Stimulated activated naive CD8-positive, alpha-beta T cell treated with anti-CD3 and anti-CD28 coated beads, Interleukin-15, amount 100 ng/mL, for 72 hours (primary cell): ENCODE measurements around the gene LSMEM2.
A peak's percentile ranks its signal among the peaks of the same experiment; 100 is the strongest.
"Not testable (repeated sequence)": the region's sequence is repeated elsewhere in the genome, so short reads cannot be mapped to it uniquely, and the experiment has no call there.

Source experiments
- ATAC-seq: fragments of 150-1000 bp; cut with Tn5 transposase; 2 replicates; pipeline ENCODE4 v1.10.0; 2021; ENCODE audit warnings: mild to moderate bottlenecking, moderate library complexity
- DNase-seq, 2 donors: peaks; one replicate each; pipeline ENCODE4 v3.0.0; 2021 to 2022
- H3K27ac Mint-ChIP-seq, 2 donors: one replicate each; pipeline ENCODE4 v1.8.0; 2022; ENCODE audit warnings: mild to moderate bottlenecking in 2 of 2, mixed read lengths in 2 of 2, moderate library complexity in 2 of 2
- H3K27me3 Mint-ChIP-seq: one replicate; pipeline ENCODE4 v1.8.0; 2022; ENCODE audit warnings: mixed read lengths
- H3K4me1 Mint-ChIP-seq: one replicate; pipeline ENCODE4 v1.8.0; 2022; ENCODE audit warnings: mild to moderate bottlenecking, mixed read lengths
- H3K4me3 Mint-ChIP-seq, 2 donors: one replicate each; pipeline ENCODE4 v1.8.0; 2022; ENCODE audit warnings: mild to moderate bottlenecking in 2 of 2, mixed read lengths in 2 of 2, moderate library complexity in 1 of 2
- H3K9me3 Mint-ChIP-seq, 2 donors: one replicate each; pipeline ENCODE4 v1.8.0; 2022; ENCODE audit warnings: mixed read lengths in 2 of 2

LSMEM2 gene

GRCh38 chr3:50303013-50303815, 24.3 kb downstream of the LSMEM2 start, which contains the start of gene HYAL1:
Gene HYAL1 (minus strand): TSS chr3:50303574. CDS start chr3:50302956, 618 bp downstream.
- no peak for DNase-seq
- Mint-ChIP-seq H3K4me3 (no peak within 1 kb of the TSS), H3K9me3 (no peaks in the 10 kb centered on the region), H3K4me1 (peaks cover 22% of the 10 kb centered on the region), H3K27me3 (no peaks in the 10 kb centered on the region), H3K27ac (peak within 1 kb of the TSS in 1 of 2 donors; percentile 95)
- no peak for ATAC-seq

- H3K9me3 Mint-ChIP-seq = no peaks in the 10 kb centered on the region
- no peaks in the 10 kb centered on the region for H3K27me3 Mint-ChIP-seq
- no peak overlapping the region for H3K4me3 Mint-ChIP-seq
- H3K27ac Mint-ChIP-seq = no peak overlapping the region
- H3K4me1 Mint-ChIP-seq = peaks cover 19% of the 10 kb centered on the region
- DNase-seq (no peak), ATAC-seq (no peak)
Observed at GRCh38 chr3:50304601-50305000, 25.7 kb downstream of the LSMEM2 start.

- not testable (repeated sequence) for H3K27me3 Mint-ChIP-seq
Observed at GRCh38 chr3:50312041-50312440, 33.2 kb downstream of the LSMEM2 start.

GRCh38 chr3:50314342-50314741, 35.5 kb downstream of the LSMEM2 start:
- Mint-ChIP-seq H3K4me3 (no peak overlapping the region), H3K4me1 (peaks cover 38% of the 10 kb centered on the region), H3K9me3 (no peaks in the 10 kb centered on the region), H3K27me3 (no peaks in the 10 kb centered on the region), H3K27ac (no peak overlapping the region)
- DNase-seq (no peak), ATAC-seq (no peak)

More at GRCh38 chr3:50312041-50312440, 33.2 kb downstream of the LSMEM2 start:
- not testable (repeated sequence) for H3K27ac Mint-ChIP-seq, DNase-seq, ATAC-seq, H3K4me3 Mint-ChIP-seq, H3K9me3 Mint-ChIP-seq
- peaks cover 19% of the 10 kb centered on the region for H3K4me1 Mint-ChIP-seq

GRCh38 chr3:50314816-50315215, 35.9 kb downstream of the LSMEM2 start:
- Mint-ChIP-seq H3K4me3 (no peak overlapping the region), H3K27me3 (no peaks in the 10 kb centered on the region), H3K4me1 (peaks cover 43% of the 10 kb centered on the region), H3K27ac (peak overlapping the region in 1 of 2 donors; percentile 52), H3K9me3 (no peaks in the 10 kb centered on the region)
- DNase-seq = no peak
- no peak for ATAC-seq

- Mint-ChIP-seq H3K4me3 (peak overlapping the region in 1 of 2 donors; percentile 64), H3K9me3 (no peaks in the 10 kb centered on the region), H3K27ac (peak overlapping the region in 1 of 2 donors; percentile 80), H3K4me1 (peaks cover 53% of the 10 kb centered on the region), H3K27me3 (no peaks in the 10 kb centered on the region)
- peak; percentile 63 for ATAC-seq
- peak; percentile 46 to 61 for DNase-seq
Observed at GRCh38 chr3:50316657-50317242, 37.9 kb downstream of the LSMEM2 start.

- Mint-ChIP-seq H3K9me3 (no peaks in the 10 kb centered on the region), H3K27ac (no peak overlapping the region), H3K27me3 (no peaks in the 10 kb centered on the region), H3K4me3 (no peak overlapping the region), H3K4me1 (peaks cover 58% of the 10 kb centered on the region)
- ATAC-seq (no peak), DNase-seq (no peak)
Observed at GRCh38 chr3:50317300-50317699, 38.4 kb downstream of the LSMEM2 start.

- ATAC-seq = no peak
- Mint-ChIP-seq H3K9me3 (no peaks in the 10 kb centered on the region), H3K4me3 (no peak overlapping the region), H3K4me1 (peaks cover 66% of the 10 kb centered on the region), H3K27me3 (no peaks in the 10 kb centered on the region), H3K27ac (no peak overlapping the region)
- no peak for DNase-seq
Observed at GRCh38 chr3:50318163-50318562, 39.3 kb downstream of the LSMEM2 start.

- Mint-ChIP-seq H3K27me3 (no peaks in the 10 kb centered on the region), H3K4me3 (no peak overlapping the region), H3K9me3 (no peaks in the 10 kb centered on the region), H3K4me1 (peaks cover 71% of the 10 kb centered on the region), H3K27ac (no peak overlapping the region)
- ATAC-seq = no peak
- no peak for DNase-seq
Observed at GRCh38 chr3:50318615-50319014, 39.7 kb downstream of the LSMEM2 start.

- peaks cover 77% of the 10 kb centered on the region for H3K4me1 Mint-ChIP-seq
- ATAC-seq (no peak), DNase-seq (no peak)
- H3K4me3 Mint-ChIP-seq = no peak overlapping the region
- H3K27me3 Mint-ChIP-seq = no peaks in the 10 kb centered on the region
- H3K27ac Mint-ChIP-seq = no peak overlapping the region
- H3K9me3 Mint-ChIP-seq = no peaks in the 10 kb centered on the region
Observed at GRCh38 chr3:50319181-50319893, 40.5 kb downstream of the LSMEM2 start.

GRCh38 chr3:50319894-50320625, 41.2 kb downstream of the LSMEM2 start:
- ATAC-seq (no peak), DNase-seq (no peak)
- Mint-ChIP-seq H3K27ac (no peak overlapping the region), H3K9me3 (no peaks in the 10 kb centered on the region), H3K4me3 (peak overlapping the region; percentile 83 to 91), H3K27me3 (no peaks in the 10 kb centered on the region), H3K4me1 (peaks cover 82% of the 10 kb centered on the region)

GRCh38 chr3:50320853-50321335, 42.0 kb downstream of the LSMEM2 start:
- peak overlapping the region; percentile 53 to 85 for H3K27ac Mint-ChIP-seq
- peaks cover 79% of the 10 kb centered on the region for H3K4me1 Mint-ChIP-seq
- no peaks in the 10 kb centered on the region for H3K27me3 Mint-ChIP-seq

GRCh38 chr3:50321336-50322114, 42.6 kb downstream of the LSMEM2 start:
- Mint-ChIP-seq H3K4me3 (peak overlapping the region; percentile 83 to 85), H3K9me3 (no peaks in the 10 kb centered on the region), H3K27ac (peak overlapping the region; percentile 99 to 100), H3K4me1 (peaks cover 78% of the 10 kb centered on the region), H3K27me3 (no peaks in the 10 kb centered on the region)
- ATAC-seq (peak; percentile 79), DNase-seq (peak; percentile 84 to 86)

More at GRCh38 chr3:50320853-50321335, 42.0 kb downstream of the LSMEM2 start:
- DNase-seq (no peak), ATAC-seq (peak; percentile 62)
- peak overlapping the region; percentile 83 to 91 for H3K4me3 Mint-ChIP-seq
- H3K9me3 Mint-ChIP-seq = no peaks in the 10 kb centered on the region

GRCh38 chr3:50322115-50322385, 43.2 kb downstream of the LSMEM2 start:
- H3K27ac Mint-ChIP-seq = peak overlapping the region; percentile 65 to 100
- H3K9me3 Mint-ChIP-seq = no peaks in the 10 kb centered on the region
- no peaks in the 10 kb centered on the region for H3K27me3 Mint-ChIP-seq
- H3K4me1 Mint-ChIP-seq = peaks cover 78% of the 10 kb centered on the region
- peak overlapping the region; percentile 83 to 85 for H3K4me3 Mint-ChIP-seq
- DNase-seq = no peak
- ATAC-seq = no peak
